GM18511 (cell line): ENCODE results near the gene NTNG2.

Experiments used
- ATAC-seq: cut with Tn5 transposase; IDR thresholded peaks from one replicate; pipeline ENCODE4 v1.9.1; 2021; ENCODE audit warnings: mild to moderate bottlenecking, moderate library complexity; ENCODE audit not compliant: unreplicated experiment

NTNG2 gene

DNA sequence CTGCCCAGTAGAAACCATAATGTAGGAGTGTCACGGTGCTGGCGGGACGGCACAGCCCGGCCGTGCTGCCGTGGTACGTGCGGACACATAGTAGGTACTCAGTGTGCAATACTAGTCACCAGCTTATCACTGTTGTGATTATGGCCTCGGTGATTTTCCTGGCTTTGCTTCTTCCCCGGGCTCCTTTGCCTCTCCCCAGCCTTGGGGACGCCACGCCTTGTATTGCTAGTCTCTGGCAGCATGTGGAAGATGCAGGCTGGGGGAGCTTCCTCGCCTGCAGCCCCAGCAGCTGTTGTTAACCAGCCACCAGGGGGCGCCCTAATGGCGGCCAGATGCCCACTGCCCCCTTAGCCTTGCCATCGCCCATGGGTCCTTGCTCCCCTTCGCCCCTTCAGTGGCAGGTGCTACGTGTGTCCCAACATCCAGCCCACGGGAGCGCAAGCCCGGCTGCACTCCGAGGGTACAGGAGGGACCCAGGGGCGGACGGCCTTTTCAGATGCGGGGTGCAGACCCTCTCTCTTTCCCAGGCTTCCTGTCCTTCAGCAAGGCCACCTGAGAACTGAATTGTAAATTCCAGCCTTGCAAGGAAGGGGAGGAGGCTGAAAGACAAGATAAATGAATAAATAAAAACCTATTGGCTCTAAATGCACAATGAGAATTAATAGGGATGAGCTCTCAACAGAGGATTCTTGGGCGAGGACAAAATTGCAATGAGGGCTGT lies 8.0 kb downstream of the NTNG2 start:
- ATAC-seq = no peak

DNA sequence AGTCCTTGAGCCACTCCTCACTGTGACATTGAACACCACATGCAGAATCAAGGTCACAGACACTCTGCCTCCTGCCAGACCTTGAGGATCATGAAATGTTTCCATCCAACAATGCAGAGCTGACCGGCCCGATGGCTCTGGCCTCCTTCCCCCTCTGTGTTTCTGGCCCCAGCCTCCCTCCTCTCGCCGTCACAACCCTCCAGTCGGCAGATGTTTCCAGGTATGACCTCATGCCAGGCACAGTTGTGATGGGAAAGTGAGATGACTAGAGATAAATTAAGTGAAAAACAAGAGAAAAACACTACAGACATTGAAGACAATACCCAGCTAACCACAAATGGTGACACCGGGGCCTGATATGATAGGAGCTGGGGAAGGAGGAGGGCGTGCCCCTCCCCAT lies 9.8 kb downstream of the NTNG2 start:
- no peak for ATAC-seq

DNA sequence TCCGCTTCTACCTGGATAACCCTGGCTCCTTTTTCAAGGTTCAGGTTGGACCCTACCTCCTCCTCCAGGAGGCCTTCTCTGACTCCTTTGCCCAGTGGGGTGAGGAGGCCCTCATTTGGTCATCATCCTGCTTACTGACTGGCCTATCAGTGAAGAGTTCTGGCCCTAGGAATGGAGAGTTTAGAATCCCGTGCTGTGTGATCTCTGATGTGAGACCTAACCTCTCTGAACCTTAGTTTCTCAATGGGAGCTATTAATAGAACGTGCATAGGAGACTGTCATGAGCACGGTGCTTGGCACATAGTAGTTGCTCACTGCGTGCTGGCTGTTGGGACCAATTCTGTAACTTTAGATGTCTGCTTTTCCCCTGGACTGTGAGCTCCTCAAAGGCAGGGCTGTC lies 10.3 kb downstream of the NTNG2 start:
- no peak for ATAC-seq

DNA sequence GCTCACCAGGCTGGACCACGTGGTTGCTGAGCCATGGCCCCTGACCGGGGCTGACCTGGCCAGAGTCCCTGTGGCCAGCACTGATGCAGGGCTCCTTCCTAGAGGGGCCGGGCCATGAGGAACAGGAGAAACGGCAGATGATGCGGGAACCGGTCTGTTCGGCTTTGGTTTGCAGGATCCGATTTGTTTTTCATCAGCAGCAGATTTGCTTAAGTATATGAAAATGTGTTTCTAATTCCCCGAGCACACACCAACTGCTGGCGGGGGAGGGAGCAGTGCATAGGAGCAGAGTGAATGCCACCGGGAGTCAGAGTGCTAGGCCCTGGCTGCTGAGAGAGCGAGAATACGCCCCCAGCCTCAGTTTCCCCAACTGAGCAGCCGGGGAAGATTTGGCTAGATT lies 13.6 kb downstream of the NTNG2 start:
- no peak for ATAC-seq

DNA sequence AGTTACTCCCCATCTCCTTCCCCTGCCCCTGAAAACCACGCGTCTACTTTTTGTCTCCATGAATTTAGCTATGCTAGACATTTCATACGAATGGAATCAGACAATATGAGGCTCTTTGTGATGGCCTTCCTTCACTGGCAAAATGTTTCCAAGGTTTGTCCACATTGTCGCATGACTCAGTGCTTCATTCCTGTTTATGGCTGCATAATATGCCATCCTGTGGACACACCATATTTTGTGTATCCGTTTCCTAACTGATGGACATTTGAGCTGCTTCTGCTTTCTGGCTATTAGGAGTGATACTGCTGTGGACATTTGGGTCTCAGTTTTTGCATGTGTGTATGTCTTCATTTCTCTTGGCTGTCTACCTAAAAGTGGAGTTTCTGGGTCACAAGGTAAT lies 14.5 kb downstream of the NTNG2 start:
- no peak for ATAC-seq

DNA sequence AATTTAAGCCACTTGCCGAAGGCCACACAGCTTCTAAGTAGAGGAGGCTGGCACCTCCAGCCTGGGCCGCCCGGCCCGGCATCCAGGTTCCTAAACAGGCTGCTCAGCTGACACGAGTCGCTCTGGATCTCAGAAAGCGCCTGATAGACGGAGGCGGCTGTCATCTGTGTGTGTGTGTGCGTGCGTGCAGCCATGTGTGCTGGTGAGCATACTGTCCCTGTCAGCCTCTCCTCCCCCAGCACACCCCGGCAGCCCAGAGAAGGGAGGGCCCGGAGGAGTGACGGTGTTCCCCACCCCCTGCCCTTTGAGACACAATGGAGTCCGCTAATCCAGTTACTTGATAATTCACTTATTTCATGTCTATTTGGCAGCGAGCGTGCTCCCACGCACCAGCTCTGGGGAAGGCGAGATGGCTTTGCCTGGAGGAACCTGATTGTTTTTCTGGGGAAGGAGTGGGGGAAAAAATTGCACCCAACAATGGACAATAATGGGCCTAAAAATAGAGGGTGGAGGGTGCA lies 20.0 kb downstream of the NTNG2 start:
- ATAC-seq = no peak

DNA sequence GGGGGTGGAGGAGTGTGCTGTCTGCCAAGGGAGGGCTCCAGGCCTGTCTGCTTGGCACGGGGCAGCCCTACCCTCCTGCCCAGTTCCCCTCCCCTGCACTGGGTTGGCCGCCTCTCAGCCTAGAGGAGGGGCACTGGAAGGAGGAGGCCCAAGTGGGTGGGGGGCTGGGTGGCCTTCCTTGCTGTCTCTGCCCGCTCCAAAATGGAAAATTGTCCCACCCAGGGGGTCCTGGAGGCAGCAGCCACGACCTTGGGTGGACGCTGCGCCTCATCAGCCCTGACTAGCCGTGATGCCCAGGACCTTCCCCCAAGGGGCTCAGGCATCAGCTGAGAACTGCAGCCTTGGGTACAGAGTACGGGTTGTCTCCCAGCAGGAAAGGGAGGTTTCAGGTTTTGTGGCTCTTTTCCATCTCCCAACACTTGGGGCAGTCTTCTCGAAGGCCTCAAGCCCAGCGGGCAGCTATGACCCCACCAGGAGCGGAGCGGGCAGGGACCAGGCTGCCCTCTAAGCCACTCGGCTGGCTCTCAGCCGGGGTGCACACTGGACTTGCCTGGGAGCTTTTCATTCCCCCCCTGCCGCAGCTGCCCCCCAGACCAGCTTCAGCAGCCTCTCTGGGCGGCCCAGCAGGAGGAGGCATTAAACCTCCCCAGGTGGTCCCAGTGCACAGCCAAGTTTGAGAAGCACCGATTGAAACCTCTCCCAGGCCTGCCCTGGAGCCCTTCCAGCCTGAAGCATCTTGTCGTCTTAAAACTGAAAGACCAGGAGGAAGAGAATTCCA lies 20.6 kb downstream of the NTNG2 start:
- no peak for ATAC-seq

DNA sequence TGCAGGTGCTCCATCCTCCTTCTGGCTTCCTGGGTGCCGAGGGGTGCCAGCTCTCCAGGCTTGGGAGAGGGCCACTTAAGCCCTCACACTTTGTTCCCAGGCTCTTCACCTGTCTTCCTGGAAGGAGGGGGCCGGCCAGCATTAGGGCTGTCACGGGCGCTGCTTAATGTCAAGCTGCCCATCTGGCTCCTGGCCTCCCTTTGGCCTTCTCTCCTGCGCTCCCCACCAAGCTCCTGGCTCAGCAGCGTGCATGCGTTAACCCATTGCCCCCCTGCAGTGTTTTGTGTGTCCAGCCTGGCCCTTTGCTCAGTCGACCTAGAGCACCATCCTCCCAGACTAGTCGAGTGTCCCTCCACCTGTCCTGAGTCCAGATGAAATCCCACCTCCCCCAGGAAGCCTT lies 21.3 kb downstream of the NTNG2 start:
- no peak for ATAC-seq

DNA sequence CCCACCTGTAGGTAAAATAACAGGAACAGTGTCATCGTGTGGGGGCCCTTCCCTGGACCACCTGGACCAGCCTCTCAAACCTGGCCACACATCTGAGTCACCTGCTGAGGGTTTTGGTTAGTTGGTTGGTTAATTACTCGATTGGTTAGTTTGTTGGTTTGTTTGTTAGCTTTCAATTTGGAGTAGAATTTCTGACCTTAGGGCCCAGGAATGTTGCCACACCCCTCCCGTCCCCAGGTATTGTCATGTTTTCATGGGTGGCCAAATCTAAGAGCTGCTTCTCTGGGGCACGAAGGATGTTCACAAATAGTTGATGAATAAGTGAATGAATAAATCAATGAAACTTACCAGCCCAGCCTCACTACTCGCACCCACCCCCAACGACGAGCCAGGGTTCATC lies 21.9 kb downstream of the NTNG2 start:
- ATAC-seq = no peak

DNA sequence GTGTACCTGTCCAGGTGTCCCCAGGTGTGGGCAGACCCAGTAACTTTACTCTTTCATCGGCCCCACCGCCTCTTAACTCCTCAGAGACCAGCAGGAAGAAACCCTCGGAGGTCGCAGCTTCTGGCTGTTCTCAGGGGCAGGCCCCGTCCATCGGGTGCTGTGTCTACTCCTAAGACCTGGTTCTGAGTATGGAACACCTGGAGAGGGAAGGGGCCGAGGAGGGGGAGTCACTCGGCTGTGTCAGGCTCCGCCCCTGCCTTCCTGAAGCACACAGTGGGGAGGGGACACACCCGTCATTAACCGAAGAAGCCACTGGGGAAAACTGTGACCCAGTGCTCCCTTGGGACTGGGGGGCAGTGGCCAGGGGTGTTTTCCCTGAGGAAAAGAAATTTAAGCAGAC lies 22.3 kb downstream of the NTNG2 start:
- no peak for ATAC-seq

DNA sequence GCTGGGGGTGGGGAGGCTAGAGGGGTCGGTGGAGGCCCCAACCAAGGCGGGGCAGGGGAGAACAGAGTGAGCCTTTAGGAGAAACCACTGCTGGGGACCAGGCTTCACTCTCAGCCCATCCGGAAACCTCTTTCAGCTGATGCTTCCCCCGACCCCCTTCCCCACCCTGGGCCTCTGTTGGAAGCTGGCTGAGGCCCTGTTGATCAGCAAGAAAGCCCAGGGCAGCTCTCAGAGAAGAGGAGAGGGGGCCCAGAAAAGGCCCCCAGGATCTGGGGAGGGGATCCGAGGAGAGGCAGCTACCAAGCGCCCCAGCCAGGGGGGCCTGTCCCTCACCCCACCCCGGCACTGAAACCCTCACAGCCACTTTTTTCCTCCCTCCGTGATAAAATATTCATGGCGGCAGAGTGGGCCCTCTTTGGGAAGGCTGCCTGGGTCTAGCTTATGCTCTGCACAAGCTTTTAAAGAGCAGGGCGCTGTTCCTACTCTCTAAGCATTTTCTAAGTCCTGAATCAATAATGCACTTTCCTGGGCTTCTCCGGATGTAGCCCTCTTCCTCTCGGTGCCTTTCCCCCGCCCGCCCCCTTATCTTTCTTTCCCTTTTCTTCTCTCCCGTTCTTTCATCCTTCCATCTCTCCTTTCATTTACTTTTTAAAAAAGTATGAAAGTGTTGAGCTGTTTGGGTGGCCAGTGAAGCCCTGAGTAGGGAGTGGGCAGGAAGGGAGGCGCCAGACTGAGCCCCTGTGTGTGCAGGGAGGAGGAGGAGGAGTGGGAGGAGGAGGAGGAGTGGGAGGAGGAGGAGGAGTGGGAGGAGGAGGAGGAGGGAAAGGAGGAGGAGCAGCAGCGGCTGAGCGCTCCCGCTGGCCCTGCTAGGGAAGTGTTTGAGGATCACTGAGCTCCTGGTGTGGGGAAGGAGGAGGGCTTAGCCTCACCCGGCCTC lies 23.5 kb downstream of the NTNG2 start:
- ATAC-seq = no peak

DNA sequence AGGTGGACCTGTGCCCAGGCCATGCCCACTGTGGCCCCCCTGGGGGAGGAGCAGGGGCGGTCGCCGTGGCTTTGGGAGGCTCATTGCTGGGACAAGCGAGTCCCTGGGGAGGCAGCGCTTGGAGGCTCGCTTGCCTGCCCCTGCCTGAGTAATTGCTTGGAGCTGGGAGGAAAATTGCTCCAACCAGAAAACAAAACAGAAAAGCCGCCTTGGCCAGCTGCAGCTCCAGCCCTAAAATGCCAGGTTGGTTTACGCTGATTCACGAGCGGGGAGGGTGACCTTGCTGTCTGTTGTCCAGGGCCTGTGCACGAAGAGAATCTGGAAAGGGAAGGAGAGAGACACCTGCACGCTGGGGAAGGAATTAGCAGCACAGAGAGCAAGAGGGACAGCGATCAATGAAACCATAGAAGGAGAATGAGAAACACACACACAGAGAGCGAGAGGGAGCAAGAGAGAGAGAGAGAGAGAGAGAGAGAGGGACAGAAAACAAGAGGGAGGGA lies 25.3 kb downstream of the NTNG2 start:
- no peak for ATAC-seq

DNA sequence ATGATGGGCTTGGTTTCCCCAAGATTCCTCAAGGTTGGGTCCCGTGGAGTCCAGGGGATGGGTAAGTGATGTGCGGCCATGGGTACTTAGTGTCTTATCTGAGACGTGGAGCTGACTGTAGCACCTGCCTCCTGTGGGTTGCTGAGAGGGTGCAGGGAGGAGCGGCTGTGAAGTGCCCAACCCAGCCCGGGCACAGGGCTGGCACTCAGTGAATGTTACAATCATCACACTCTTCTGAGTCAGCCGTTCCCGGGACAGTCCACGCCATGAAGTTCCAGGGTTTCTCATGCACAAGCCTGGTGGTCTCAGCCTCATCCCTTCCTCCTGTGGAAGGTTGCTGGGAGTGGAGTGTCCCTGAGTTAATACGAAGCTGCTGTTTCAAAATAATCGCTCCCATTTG lies 29.1 kb downstream of the NTNG2 start:
- ATAC-seq = no peak

DNA sequence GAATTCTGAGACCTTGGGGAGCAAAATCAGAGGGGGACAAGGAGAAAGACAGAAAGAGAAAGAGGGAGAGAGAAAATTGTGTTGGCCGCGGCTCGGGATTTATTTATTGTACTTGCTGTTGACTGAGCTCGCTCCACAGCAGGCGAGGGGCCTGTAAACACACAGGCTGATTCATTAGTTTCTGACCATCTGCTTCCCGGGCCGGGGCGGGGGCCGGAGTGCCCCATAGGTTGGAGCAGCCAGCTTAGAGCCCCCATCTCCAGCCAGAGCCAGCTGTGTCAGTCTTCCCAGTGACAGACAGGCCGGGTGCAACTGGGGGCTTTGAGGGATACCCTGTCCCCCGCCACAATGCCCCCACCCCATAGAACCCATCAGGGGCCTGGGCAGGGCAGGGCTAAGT lies 30.9 kb downstream of the NTNG2 start:
- no peak for ATAC-seq

DNA sequence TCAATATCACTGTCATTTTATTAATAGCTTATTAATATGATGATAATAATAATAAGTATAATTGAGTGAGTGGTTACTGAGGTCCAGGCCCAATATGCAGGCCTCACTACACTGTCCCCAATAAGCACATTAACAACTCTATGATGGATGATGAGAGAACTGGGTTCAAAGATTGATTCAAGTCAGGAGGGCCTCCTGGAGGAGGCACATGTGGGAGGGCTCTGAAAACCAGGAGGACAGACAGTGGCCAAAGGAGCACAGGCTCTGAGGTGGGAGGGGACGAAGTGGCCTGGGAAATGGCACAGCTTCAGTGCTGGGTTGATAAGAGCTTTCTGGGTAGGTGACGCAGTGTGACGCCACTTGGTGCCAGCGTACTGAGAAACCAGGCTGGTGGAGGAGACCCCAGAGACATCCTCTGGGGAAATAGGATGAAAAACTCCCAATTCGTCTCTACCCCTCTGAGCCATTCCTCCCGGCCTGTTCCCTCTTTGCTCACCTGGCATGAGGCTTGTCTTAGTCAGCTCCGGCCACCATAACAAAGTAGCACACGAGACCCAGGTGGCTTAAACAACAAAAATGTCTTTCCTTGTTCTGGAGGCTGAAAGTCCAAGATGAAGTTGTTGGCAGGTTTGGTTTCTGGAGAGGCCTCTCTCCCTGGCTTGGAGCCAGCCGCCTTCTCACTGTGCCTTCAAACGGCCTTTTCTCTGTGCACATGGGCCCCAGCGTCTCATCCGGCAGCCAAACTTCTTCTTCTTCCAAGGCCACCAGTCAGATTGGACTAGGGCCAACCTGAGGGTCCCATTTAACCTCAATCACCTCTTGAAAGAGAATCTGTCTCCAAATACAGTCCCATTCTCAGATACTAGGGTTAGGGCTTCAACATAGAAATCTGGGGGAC lies 31.6 kb downstream of the NTNG2 start:
- ATAC-seq = no peak

DNA sequence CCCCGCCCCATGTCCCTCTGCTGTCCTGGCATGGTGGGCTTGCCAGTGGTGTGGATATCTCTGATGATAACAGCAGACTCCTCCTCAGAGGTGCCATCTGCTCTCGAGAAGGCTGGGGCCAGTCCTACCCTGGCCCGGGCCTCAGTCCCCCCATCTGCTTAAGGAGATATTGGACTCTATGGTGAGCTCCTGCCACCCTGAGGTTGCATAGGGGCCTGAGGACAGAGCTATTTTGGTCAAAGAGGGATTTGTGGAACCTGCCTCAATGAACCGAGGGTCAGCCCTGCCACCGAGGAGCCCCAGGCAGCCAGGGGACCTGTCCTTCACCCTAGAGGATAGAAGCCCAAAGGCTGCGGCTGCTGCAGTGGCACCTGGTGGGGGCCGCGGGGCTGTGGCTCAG lies 32.6 kb downstream of the NTNG2 start:
- ATAC-seq = no peak

DNA sequence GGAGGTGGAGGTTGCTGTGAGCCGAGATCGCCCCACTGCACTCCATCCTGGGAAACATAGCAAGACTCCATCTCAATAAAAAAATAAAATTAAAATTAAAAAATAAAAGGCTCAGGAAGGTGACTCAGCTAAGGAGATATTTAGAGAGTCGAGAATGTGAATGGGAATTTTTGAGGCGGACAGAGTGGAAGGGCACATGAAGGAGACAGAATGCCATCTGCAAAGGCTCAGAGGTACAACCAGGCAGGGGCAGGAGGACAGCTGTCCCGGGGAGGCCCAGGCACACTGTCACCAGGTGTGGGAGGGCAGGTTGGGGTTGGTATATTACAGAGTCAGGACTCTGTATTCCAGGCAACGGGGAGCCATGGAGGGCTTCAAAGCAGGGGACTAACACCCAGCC lies 35.5 kb downstream of the NTNG2 start:
- ATAC-seq = no peak

DNA sequence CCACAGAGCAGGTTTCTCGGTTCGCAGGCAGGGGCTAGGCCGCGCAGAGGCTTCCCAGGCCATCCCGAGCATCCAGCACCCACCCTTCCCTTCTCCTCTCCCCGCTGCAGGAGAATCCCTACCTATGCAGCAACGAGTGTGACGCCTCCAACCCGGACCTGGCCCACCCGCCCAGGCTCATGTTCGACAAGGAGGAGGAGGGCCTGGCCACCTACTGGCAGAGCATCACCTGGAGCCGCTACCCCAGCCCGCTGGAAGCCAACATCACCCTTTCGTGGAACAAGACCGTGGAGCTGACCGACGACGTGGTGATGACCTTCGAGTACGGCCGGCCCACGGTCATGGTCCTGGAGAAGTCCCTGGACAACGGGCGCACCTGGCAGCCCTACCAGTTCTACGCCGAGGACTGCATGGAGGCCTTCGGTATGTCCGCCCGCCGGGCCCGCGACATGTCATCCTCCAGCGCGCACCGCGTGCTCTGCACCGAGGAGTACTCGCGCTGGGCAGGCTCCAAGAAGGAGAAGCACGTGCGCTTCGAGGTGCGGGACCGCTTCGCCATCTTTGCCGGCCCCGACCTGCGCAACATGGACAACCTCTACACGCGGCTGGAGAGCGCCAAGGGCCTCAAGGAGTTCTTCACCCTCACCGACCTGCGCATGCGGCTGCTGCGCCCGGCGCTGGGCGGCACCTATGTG lies 36.1 kb downstream of the NTNG2 start:
- no peak for ATAC-seq

DNA sequence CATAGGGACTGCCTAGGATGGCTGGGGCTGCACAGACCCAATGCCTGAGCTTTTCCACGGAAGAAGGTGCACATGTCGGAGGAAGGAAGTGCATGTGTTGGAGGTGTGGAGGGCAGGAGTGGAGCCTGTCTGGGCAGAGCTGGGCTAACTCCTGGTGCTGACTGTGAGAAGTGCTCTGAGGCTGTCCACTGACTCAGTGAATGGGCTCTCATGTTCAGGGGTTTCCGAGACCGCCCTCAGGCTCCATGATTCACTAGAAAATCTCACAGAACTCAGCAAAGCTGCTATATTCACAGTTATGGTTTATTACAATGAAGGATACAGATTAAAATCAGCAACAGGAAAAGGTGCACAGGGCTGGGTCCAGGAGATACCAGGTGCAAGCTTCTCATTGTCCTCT lies 37.2 kb downstream of the NTNG2 start:
- no peak for ATAC-seq

DNA sequence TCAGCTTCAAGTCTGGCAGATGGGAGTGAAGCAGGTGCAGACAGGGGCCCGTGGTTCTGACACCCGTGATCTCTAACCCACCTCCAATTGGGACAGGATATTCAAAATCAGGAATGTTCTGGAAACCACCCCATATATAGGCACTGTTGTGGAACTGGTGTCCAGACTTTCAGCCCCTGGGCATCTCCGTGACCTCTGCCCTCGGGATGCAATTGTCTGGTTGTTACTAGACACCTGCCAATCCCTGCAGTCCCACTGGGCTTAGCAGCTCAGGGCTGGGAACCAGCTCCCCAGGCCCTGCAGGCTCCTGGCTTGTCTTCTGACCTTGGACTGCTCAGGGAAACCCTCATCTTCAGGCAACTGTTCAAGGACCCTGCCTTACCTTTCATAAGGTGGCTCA lies 38.8 kb downstream of the NTNG2 start:
- no peak for ATAC-seq
